Measurements from ENCODE around the gene STARD3NL. TPM values are rescaled to one million over a fixed set of nuclear protein-coding genes. Genes with fewer than 3 reads are reported as not detected.

The STARD3NL gene, protein sequence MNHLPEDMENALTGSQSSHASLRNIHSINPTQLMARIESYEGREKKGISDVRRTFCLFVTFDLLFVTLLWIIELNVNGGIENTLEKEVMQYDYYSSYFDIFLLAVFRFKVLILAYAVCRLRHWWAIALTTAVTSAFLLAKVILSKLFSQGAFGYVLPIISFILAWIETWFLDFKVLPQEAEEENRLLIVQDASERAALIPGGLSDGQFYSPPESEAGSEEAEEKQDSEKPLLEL
- 39.2 and 42.4 TPM in 2 replicates for total RNA-seq

DNA sequence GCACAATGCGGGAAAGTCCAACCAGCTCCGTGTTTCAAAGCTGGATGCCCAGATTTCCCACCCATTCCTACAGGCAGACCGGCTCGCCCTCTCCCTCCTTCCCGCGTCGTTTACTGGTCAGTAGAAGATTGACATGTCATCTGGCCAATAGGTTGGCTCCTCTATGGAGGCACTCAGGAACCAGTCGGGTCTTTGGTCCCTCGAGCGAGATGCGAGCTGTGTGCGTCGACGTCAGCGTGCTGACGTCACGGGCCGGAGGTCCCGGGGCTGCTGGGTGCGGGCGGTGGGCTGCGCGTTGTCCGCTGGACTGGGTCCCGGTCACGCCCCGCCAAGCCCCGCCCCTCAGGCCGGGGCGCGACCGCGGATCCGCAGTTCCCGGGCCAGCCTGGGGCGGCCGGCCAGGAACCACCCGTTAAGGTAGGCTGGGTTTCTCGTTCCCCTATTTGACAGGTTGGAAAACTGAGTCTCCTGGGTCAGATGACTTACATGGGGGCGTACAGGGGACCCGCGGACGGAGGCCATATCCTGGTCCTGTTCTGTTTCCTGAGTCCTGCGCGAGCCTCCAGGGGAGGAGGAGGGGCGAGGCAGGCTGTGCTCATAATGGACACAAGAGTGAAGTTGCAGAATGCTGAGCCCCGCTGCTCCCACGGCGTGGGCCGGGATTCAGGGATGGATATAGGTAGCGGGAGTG, at the start of gene STARD3NL:
STARD3NL (plus strand) TSS at position 242 of the 691 bp plus-strand sequence. CDS start 29,260 bp downstream, outside the sequence.
- H3K4me3 Mint-ChIP-seq (ENCODE audit: low read depth), result peak within 1 kb of the TSS; percentile 95
- peaks cover 7% of the 10 kb centered on the region for H3K36me3 Mint-ChIP-seq (ENCODE audit: low read depth)
- H3K27me3 Mint-ChIP-seq (ENCODE audit: low read depth), result no peaks in the 10 kb centered on the region
- intact Hi-C loops (cut with micrococcal nuclease), result loop anchor here (2.0 to 5.0 kb wide), 3 partner anchors 43 to 191 kb away; no protein-coding TSS in a partner anchor
- H3K27ac Mint-ChIP-seq, result peak within 1 kb of the TSS; percentile 89
- H3K4me1 Mint-ChIP-seq (ENCODE audit: low read depth), result peaks cover 36% of the 10 kb centered on the region
- H3K9me3 Mint-ChIP-seq, result peaks cover 12% of the 10 kb centered on the region
- DNase-seq (ENCODE audit: low spot score), result peak; percentile 87

DNA sequence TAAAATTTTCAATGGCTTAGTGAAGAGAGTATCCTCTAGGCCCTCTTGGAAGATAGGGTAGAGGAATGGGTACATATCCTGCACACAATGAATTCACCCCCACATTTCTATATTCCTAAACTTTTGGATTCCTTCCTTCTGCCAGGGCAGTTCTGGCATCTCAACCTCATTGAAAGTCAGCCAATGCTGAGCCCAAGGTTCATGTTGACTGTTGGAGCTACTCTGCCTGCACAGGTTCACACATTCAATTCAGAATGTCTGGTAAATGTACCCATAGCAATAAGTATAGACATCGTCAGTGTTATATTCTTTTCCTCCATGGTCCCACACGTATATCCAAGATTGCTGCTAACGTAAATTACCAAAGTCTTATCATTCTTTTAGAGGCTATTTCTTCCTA, 48.9 kb upstream of the STARD3NL start:
- H3K36me3 Mint-ChIP-seq (ENCODE audit: low read depth), result no peaks in the 10 kb centered on the region
- H3K4me3 Mint-ChIP-seq (ENCODE audit: low read depth), result no peak overlapping the region
- H3K4me1 Mint-ChIP-seq (ENCODE audit: low read depth), result peaks cover 4% of the 10 kb centered on the region
- peaks cover 14% of the 10 kb centered on the region for H3K27me3 Mint-ChIP-seq (ENCODE audit: low read depth)
- DNase-seq (ENCODE audit: low spot score), result no peak
- H3K27ac Mint-ChIP-seq, result no peak overlapping the region
- H3K9me3 Mint-ChIP-seq, result no peaks in the 10 kb centered on the region
- intact Hi-C loops (cut with micrococcal nuclease), result no loop called here

GRCh38 chr7:38129579-38129978, 48.5 kb upstream of the STARD3NL start:
- Mint-ChIP-seq H3K9me3 (no peaks in the 10 kb centered on the region), H3K4me1 (ENCODE audit: low read depth) (peaks cover 4% of the 10 kb centered on the region), H3K36me3 (ENCODE audit: low read depth) (no peaks in the 10 kb centered on the region), H3K27me3 (ENCODE audit: low read depth) (peaks cover 17% of the 10 kb centered on the region), H3K27ac (no peak overlapping the region), H3K4me3 (ENCODE audit: low read depth) (no peak overlapping the region)
- intact Hi-C loops (cut with micrococcal nuclease), result no loop called here
- DNase-seq (ENCODE audit: low spot score), result no peak

- Mint-ChIP-seq H3K27ac (no peak overlapping the region), H3K4me1 (ENCODE audit: low read depth) (no peaks in the 10 kb centered on the region), H3K4me3 (ENCODE audit: low read depth) (no peak overlapping the region), H3K36me3 (ENCODE audit: low read depth) (no peaks in the 10 kb centered on the region), H3K27me3 (ENCODE audit: low read depth) (peaks cover 25% of the 10 kb centered on the region), H3K9me3 (no peaks in the 10 kb centered on the region)
- DNase-seq (ENCODE audit: low spot score), result no peak
- intact Hi-C loops (cut with micrococcal nuclease), result no loop called here
Measured at GRCh38 chr7:38138171-38138570, 39.9 kb upstream of the STARD3NL start.

- Mint-ChIP-seq H3K27ac (no peak overlapping the region), H3K36me3 (ENCODE audit: low read depth) (no peaks in the 10 kb centered on the region), H3K27me3 (ENCODE audit: low read depth) (peaks cover 15% of the 10 kb centered on the region), H3K9me3 (no peaks in the 10 kb centered on the region), H3K4me3 (ENCODE audit: low read depth) (no peak overlapping the region), H3K4me1 (ENCODE audit: low read depth) (no peaks in the 10 kb centered on the region)
- intact Hi-C loops (cut with micrococcal nuclease), result no loop called here
- no peak for DNase-seq (ENCODE audit: low spot score)
Measured at GRCh38 chr7:38141187-38141586, 36.9 kb upstream of the STARD3NL start.

DNA sequence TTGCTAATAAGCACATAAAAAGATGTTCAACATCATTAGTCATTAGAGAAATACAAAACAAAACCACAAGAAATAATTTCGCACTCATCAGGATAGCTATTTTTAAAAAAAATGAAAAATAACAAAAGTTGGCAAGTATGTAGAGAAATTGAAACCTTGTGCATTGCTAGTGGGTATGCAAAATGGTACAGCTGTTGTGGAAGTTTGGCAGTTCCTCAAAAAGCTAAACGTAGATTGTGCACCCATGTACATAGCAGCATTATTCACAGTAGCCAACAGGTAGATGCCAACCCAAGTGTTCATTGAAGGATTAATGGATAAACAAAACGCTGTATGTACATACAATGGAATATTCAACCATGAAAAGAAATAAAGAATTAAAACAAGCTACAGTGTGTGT, 35.3 kb upstream of the STARD3NL start:
- Mint-ChIP-seq H3K27ac (no peak overlapping the region), H3K9me3 (no peaks in the 10 kb centered on the region), H3K4me3 (ENCODE audit: low read depth) (no peak overlapping the region), H3K4me1 (ENCODE audit: low read depth) (no peaks in the 10 kb centered on the region), H3K36me3 (ENCODE audit: low read depth) (no peaks in the 10 kb centered on the region), H3K27me3 (ENCODE audit: low read depth) (peaks cover 15% of the 10 kb centered on the region)
- DNase-seq (ENCODE audit: low spot score), result no peak
- intact Hi-C loops (cut with micrococcal nuclease), result no loop called here

GRCh38 chr7:38147005-38147404, 31.0 kb upstream of the STARD3NL start:
- no peak for DNase-seq (ENCODE audit: low spot score)
- intact Hi-C loops (cut with micrococcal nuclease), result no loop called here
- Mint-ChIP-seq H3K4me1 (ENCODE audit: low read depth) (no peaks in the 10 kb centered on the region), H3K4me3 (ENCODE audit: low read depth) (no peak overlapping the region), H3K36me3 (ENCODE audit: low read depth) (no peaks in the 10 kb centered on the region), H3K9me3 (no peaks in the 10 kb centered on the region), H3K27ac (no peak overlapping the region), H3K27me3 (ENCODE audit: low read depth) (peaks cover 24% of the 10 kb centered on the region)

GRCh38 chr7:38151556-38151955, 26.5 kb upstream of the STARD3NL start:
- Mint-ChIP-seq H3K36me3 (ENCODE audit: low read depth) (no peaks in the 10 kb centered on the region), H3K9me3 (no peaks in the 10 kb centered on the region), H3K4me1 (ENCODE audit: low read depth) (no peaks in the 10 kb centered on the region), H3K4me3 (ENCODE audit: low read depth) (no peak overlapping the region), H3K27ac (no peak overlapping the region), H3K27me3 (ENCODE audit: low read depth) (peaks cover 46% of the 10 kb centered on the region)
- DNase-seq (ENCODE audit: low spot score), result no peak
- intact Hi-C loops (cut with micrococcal nuclease), result no loop called here

DNA sequence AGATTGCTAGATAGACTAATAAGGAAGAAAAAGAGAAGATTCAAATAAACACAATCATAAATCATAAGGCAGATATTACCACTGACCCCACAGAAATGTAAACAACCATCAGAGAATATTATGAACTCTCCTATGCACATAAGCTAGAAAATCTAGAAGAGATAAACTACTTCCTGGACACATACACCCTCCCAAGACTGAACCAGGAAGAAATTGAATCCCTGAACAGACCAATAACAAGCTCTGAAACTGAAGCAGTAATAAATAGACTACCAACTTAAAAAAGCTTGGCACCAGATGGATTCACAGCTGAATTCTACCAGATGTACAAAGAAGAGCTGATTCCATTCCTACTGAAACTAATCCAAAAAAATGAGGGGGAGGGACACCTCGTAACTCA, 24.5 kb upstream of the STARD3NL start:
- Mint-ChIP-seq H3K27me3 (ENCODE audit: low read depth) (peaks cover 40% of the 10 kb centered on the region), H3K4me1 (ENCODE audit: low read depth) (no peaks in the 10 kb centered on the region), H3K9me3 (no peaks in the 10 kb centered on the region), H3K36me3 (ENCODE audit: low read depth) (no peaks in the 10 kb centered on the region), H3K4me3 (ENCODE audit: low read depth) (no peak overlapping the region), H3K27ac (no peak overlapping the region)
- intact Hi-C loops (cut with micrococcal nuclease), result no loop called here
- DNase-seq (ENCODE audit: low spot score), result no peak

GRCh38 chr7:38154278-38154677, 23.8 kb upstream of the STARD3NL start:
- Mint-ChIP-seq H3K4me3 (ENCODE audit: low read depth) (no peak overlapping the region), H3K27ac (no peak overlapping the region)

DNA sequence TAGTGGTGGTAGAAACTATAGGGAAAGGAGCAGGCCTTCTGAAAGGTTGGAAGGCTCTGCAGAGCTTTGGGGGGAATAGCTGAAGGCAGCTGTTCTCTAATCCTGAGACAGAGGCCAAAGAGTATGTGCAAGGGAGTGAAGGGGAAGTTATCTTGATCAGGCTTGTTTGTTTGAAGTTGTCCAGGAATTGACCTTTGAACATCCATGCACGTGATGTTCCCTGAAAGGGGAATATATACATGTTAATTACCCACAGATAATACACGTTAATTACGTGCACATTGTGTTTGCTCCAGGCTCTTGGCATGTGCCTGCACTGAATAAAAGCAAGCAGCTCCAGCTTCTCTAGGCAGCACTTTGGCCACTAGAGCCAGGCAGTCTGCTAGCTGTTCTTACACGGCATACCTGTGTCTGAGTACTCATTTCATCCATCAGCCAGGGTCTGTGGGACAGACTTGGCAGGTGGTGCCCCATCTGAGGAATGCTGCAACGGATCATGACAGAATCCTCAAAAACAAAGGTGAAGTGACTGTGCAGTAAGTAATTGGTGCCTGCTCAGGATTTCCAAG, 18.0 kb upstream of the STARD3NL start:
- no peak overlapping the region for H3K27ac Mint-ChIP-seq
- no peak overlapping the region for H3K4me3 Mint-ChIP-seq (ENCODE audit: low read depth)
- no peaks in the 10 kb centered on the region for H3K9me3 Mint-ChIP-seq
- peaks cover 3% of the 10 kb centered on the region for H3K4me1 Mint-ChIP-seq (ENCODE audit: low read depth)
- no peaks in the 10 kb centered on the region for H3K36me3 Mint-ChIP-seq (ENCODE audit: low read depth)
- DNase-seq (ENCODE audit: low spot score), result no peak
- peaks cover 33% of the 10 kb centered on the region for H3K27me3 Mint-ChIP-seq (ENCODE audit: low read depth)
- intact Hi-C loops (cut with micrococcal nuclease), result no loop called here

More at GRCh38 chr7:38154278-38154677, 23.8 kb upstream of the STARD3NL start:
- Mint-ChIP-seq H3K4me1 (ENCODE audit: low read depth) (no peaks in the 10 kb centered on the region), H3K36me3 (ENCODE audit: low read depth) (no peaks in the 10 kb centered on the region), H3K27me3 (ENCODE audit: low read depth) (peaks cover 41% of the 10 kb centered on the region), H3K9me3 (no peaks in the 10 kb centered on the region)
- intact Hi-C loops (cut with micrococcal nuclease), result no loop called here
- DNase-seq (ENCODE audit: low spot score), result no peak

- H3K27ac Mint-ChIP-seq, result no peak overlapping the region
- H3K27me3 Mint-ChIP-seq (ENCODE audit: low read depth), result peaks cover 30% of the 10 kb centered on the region
- intact Hi-C loops (cut with micrococcal nuclease), result no loop called here
- no peaks in the 10 kb centered on the region for H3K9me3 Mint-ChIP-seq
- DNase-seq (ENCODE audit: low spot score), result no peak
- no peak overlapping the region for H3K4me3 Mint-ChIP-seq (ENCODE audit: low read depth)
- H3K4me1 Mint-ChIP-seq (ENCODE audit: low read depth), result peaks cover 3% of the 10 kb centered on the region
- no peaks in the 10 kb centered on the region for H3K36me3 Mint-ChIP-seq (ENCODE audit: low read depth)
Measured at GRCh38 chr7:38162036-38162435, 16.0 kb upstream of the STARD3NL start.

DNA sequence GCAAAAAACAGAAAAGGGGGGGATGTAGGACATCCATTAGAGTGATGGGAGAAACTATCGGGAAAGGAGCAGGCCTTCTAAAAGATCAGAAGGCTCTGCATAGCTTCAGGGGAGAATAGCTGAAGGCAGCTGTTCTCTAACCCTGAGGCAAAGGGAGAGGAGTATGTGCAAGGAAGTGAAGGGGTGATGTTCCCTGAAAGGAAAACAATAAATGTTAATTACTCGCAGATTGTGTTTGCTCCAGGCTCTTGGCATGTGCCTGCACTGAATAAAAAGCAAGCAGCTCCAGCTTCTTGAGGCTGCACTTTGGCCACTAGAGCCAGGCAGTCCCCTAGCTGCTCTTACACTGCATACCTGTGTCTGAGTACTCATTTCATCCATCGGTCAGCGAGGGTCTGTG, 14.4 kb upstream of the STARD3NL start:
- H3K4me3 Mint-ChIP-seq (ENCODE audit: low read depth), result no peak overlapping the region
- peaks cover 38% of the 10 kb centered on the region for H3K27me3 Mint-ChIP-seq (ENCODE audit: low read depth)
- no peak overlapping the region for H3K27ac Mint-ChIP-seq
- H3K4me1 Mint-ChIP-seq (ENCODE audit: low read depth), result peaks cover 10% of the 10 kb centered on the region
- DNase-seq (ENCODE audit: low spot score), result no peak
- intact Hi-C loops (cut with micrococcal nuclease), result no loop called here
- H3K9me3 Mint-ChIP-seq, result no peaks in the 10 kb centered on the region
- no peaks in the 10 kb centered on the region for H3K36me3 Mint-ChIP-seq (ENCODE audit: low read depth)

Data from activated T-helper 2 cell treated with anti-CD3 and anti-CD28 coated beads, Interferon-gamma antibody, Interleukin-2, Interleukin-4, amounts not matched to agents 10 μg/mL and 5 μg/mL and 100 μg/mL, durations not matched to agents 14 hours and 24 hours and 36 hours (primary cell).